ENCODE results near the gene MMP25. TPM values are rescaled to one million over a fixed set of nuclear protein-coding genes. Genes with fewer than 3 reads are reported as not detected.

MMP25 gene
- total RNA-seq, 1 experiment from 2014 or later = 49.0 TPM

GRCh38 chr16:3020604-3021448 is 25.5 kb upstream of the MMP25 start (continued):
- no peak for TF ChIP-seq FOXP4 (CRISPR knock-in tag; IDR thresholded peaks at IDR 0.05)
- TF ChIP-seq PRDM15 (CRISPR knock-in tag; IDR thresholded peaks at IDR 0.05) = peak; percentile 88
- no peak for TF ChIP-seq ZNF416 (CRISPR knock-in tag; IDR thresholded peaks at IDR 0.05)
- TF ChIP-seq, protein P1, sequence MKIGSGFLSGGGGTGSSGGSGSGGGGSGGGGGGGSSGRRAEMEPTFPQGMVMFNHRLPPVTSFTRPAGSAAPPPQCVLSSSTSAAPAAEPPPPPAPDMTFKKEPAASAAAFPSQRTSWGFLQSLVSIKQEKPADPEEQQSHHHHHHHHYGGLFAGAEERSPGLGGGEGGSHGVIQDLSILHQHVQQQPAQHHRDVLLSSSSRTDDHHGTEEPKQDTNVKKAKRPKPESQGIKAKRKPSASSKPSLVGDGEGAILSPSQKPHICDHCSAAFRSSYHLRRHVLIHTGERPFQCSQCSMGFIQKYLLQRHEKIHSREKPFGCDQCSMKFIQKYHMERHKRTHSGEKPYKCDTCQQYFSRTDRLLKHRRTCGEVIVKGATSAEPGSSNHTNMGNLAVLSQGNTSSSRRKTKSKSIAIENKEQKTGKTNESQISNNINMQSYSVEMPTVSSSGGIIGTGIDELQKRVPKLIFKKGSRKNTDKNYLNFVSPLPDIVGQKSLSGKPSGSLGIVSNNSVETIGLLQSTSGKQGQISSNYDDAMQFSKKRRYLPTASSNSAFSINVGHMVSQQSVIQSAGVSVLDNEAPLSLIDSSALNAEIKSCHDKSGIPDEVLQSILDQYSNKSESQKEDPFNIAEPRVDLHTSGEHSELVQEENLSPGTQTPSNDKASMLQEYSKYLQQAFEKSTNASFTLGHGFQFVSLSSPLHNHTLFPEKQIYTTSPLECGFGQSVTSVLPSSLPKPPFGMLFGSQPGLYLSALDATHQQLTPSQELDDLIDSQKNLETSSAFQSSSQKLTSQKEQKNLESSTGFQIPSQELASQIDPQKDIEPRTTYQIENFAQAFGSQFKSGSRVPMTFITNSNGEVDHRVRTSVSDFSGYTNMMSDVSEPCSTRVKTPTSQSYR (CRISPR knock-in tag; IDR thresholded peaks at IDR 0.05) = peak; percentile 58
- no peak for TF ChIP-seq CTCF (IDR thresholded peaks at IDR 0.05)
- TF ChIP-seq FOXK1 (CRISPR knock-in tag; IDR thresholded peaks at IDR 0.05) = 0 out of 2 replicates have a peak, but pooled peaks have one; percentile 12
- peak; percentile 12; the same call in 1 of the 2 replicates for TF ChIP-seq SP1 (CRISPR knock-in tag; conservative IDR thresholded peaks at IDR 0.05)

- Mint-ChIP-seq H3K9me3 (no peaks in the 10 kb centered on the region), H3K36me3 (peaks cover 17% of the 10 kb centered on the region), H3K27ac (peak overlapping the region; percentile 99), H3K4me3 (peak overlapping the region; percentile 86), H3K4me1 (peaks cover 44% of the 10 kb centered on the region), H3K27me3 (ENCODE audit: low read depth) (peaks cover 2% of the 10 kb centered on the region; the same call in 1 of the 2 replicates)
- ChIA-PET CTCF (interaction anchor here (0.6 to 8.6 kb wide), 17 partner anchors 10 to 1338 kb away, joined by 3 to 360 read pairs (median 4); partner anchors contain the start of genes CLDN9 and ZSCAN10), POLR2A (interaction anchor here (0.6 to 17.1 kb wide), 10 partner anchors 8 to 148 kb away, joined by 3 to 502 read pairs (median 8); partner anchors contain the start of genes CLDN9 and ZSCAN10)
- ATAC-seq (peak; percentile 34), DNase-seq (ENCODE audit: low spot score) (peak; percentile 97)
- TF ChIP-seq ZNF396 (CRISPR knock-in tag; IDR thresholded peaks at IDR 0.05; ENCODE audit: borderline replicate concordance) (no peak), CBFB (CRISPR knock-in tag; IDR thresholded peaks at IDR 0.05; ENCODE audit: low read depth) (0 out of 2 replicates have a peak, but pooled peaks have one; percentile 17), ZNF232 (CRISPR knock-in tag; IDR thresholded peaks at IDR 0.05) (peak; percentile 81; the same call in 1 of the 2 replicates), TP53 (CRISPR knock-in tag; IDR thresholded peaks at IDR 0.05) (0 out of 2 replicates have a peak, but pooled peaks have one; percentile 1), PRDM15 (CRISPR knock-in tag; IDR thresholded peaks at IDR 0.05) (no peak; the same call in 1 of the 2 replicates), ETV6 (CRISPR knock-in tag; IDR thresholded peaks at IDR 0.05) (0 out of 2 replicates have a peak, but pooled peaks have one; percentile 4), CDX4 (CRISPR knock-in tag; IDR thresholded peaks at IDR 0.05; ENCODE audit: borderline replicate concordance) (no peak)
- TF ChIP-seq, protein P1 (CRISPR knock-in tag; IDR thresholded peaks at IDR 0.05) = peak; percentile 5; the same call in 1 of the 2 replicates
Measured at GRCh38 chr16:3021449-3022207, 24.7 kb upstream of the MMP25 start.

Data from WTC11 (cell line).